Endodermal cell (in vitro differentiated cells): Measurements from ENCODE around the gene CHMP5. TPM values are rescaled to one million over a fixed set of nuclear protein-coding genes. Genes with fewer than 3 reads are reported as not detected.

Experiments
- DNase-seq: peaks from one replicate; pipeline ENCODE4 v3.0.0-alpha.2; 2017
- H3K27ac ChIP-seq: 2 replicates; pipeline ENCODE4 v1.5.1; 2013; ENCODE audit warnings: mild to moderate bottlenecking, low read depth, low read length, moderate library complexity
- H3K27me3 ChIP-seq: 2 replicates; pipeline ENCODE4 v1.6.1; 2013; ENCODE audit warnings: mild to moderate bottlenecking, low read length, moderate library complexity; ENCODE audit not compliant: insufficient read depth, control insufficient read depth, poor library complexity, severe bottlenecking
- H3K36me3 ChIP-seq: 2 replicates; pipeline ENCODE4 v1.7.0; 2013; ENCODE audit warnings: mild to moderate bottlenecking, low read length, moderate library complexity; ENCODE audit not compliant: control insufficient read depth, insufficient read depth
- H3K4me1 ChIP-seq: one replicate; pipeline ENCODE4 v1.7.0; 2013; ENCODE audit warnings: low read length; ENCODE audit not compliant: control insufficient read depth, insufficient read depth
- H3K4me3 ChIP-seq: 2 replicates; pipeline ENCODE4 v1.5.1; 2013; ENCODE audit warnings: mild to moderate bottlenecking, low read length, moderate library complexity
- H3K9ac ChIP-seq: 2 replicates; pipeline ENCODE4 v1.6.1; 2013; ENCODE audit warnings: mild to moderate bottlenecking, low read length, moderate library complexity; ENCODE audit not compliant: poor library complexity, severe bottlenecking; ENCODE audit errors: extremely low read depth
- H3K9me3 ChIP-seq: 2 replicates; pipeline ENCODE4 v1.6.1; 2013; ENCODE audit warnings: mild to moderate bottlenecking, low read length, moderate library complexity; ENCODE audit not compliant: control insufficient read depth
- H3K27ac Mint-ChIP-seq: 2 replicates; pipeline ENCODE4 v1.8.0; 2020; ENCODE audit warnings: mixed read lengths
- H3K27me3 Mint-ChIP-seq: 2 replicates; pipeline ENCODE4 v1.8.0; 2021; ENCODE audit warnings: mild to moderate bottlenecking, mixed read lengths; ENCODE audit not compliant: insufficient read depth
- H3K36me3 Mint-ChIP-seq: 2 replicates; pipeline ENCODE4 v1.8.0; 2020; ENCODE audit warnings: low read depth, mixed read lengths
- H3K4me1 Mint-ChIP-seq: 2 replicates; pipeline ENCODE4 v1.8.0; 2020; ENCODE audit warnings: mixed read lengths
- H3K4me3 Mint-ChIP-seq: 2 replicates; pipeline ENCODE4 v1.8.0; 2020; ENCODE audit warnings: mild to moderate bottlenecking, moderate library complexity, mixed read lengths
- H3K9me3 Mint-ChIP-seq: 2 replicates; pipeline ENCODE4 v1.8.0; 2020; ENCODE audit warnings: mild to moderate bottlenecking, mixed read lengths
- CTCF ChIP-seq: fragments of 200-600 bp; sonication (generic); conservative IDR thresholded peaks from 2 replicates; pipeline ENCODE4 v1.5.0; 2021; ENCODE audit warnings: antibody characterized with exemption, mild to moderate bottlenecking
- WGBS, 2 experiments: methylation state at CpG; one replicate each; pipeline versions ENCODE4 v1.1.5 to v1.1.7; 2013; ENCODE audit warnings: missing lambda C conversion rate in 2 of 2, mixed read lengths in 1 of 2; ENCODE audit not compliant: insufficient coverage in 1 of 2, insufficient read length in 1 of 2; 5-methylcytosine and 5-hydroxymethylcytosine counted together
- total RNA-seq, 2 donors: library from RNA; stranded (reverse); fragmentation: NEBNext Ultra II Directional in 1 of 2; extraction: Animal tissue kit (Norgen Biotek cat#: 25700) in 1 of 2; gene quantifications; 2 replicates in 1 of 2; 3 replicates in 1 of 2; pipeline ENCODE4 v1.2.1, GENCODE V29; 2021

Gene CHMP5
- total RNA-seq, 2 donors from 2014 or later = 62.9 to 80.2 TPM

GRCh38 chr9:33291031-33291397, 26.2 kb downstream of the CHMP5 start:
- H3K27me3 ChIP-seq = no peaks in the 10 kb centered on the region
- H3K4me1 ChIP-seq = no peaks in the 10 kb centered on the region
- 0 to 29% methylated on average over 3 to 7 of the region's 7 CpGs for WGBS, 2 experiments
- H3K9ac ChIP-seq = peak overlapping the region; percentile 99
- no peak for DNase-seq
- H3K27ac ChIP-seq = no peak overlapping the region
- peaks cover 39% of the 10 kb centered on the region for H3K36me3 ChIP-seq
- Mint-ChIP-seq H3K9me3 (no peaks in the 10 kb centered on the region), H3K4me3 (peak overlapping the region; percentile 99), H3K27ac (peak overlapping the region; percentile 99), H3K36me3 (peaks cover 17% of the 10 kb centered on the region), H3K27me3 (no peaks in the 10 kb centered on the region), H3K4me1 (peaks cover 10% of the 10 kb centered on the region)
- peak overlapping the region; percentile 85 for H3K4me3 ChIP-seq
- no peak for TF ChIP-seq CTCF
- no peaks in the 10 kb centered on the region for H3K9me3 ChIP-seq

GRCh38 chr9:33291901-33292300, 27.1 kb downstream of the CHMP5 start:
- no peak overlapping the region for H3K27ac Mint-ChIP-seq
- Histone ChIP-seq H3K4me3 (no peak overlapping the region), H3K27ac (no peak overlapping the region), H3K36me3 (peaks cover 48% of the 10 kb centered on the region), H3K27me3 (no peaks in the 10 kb centered on the region), H3K4me1 (peaks cover 5% of the 10 kb centered on the region), H3K9ac (no peak overlapping the region), H3K9me3 (no peaks in the 10 kb centered on the region)
- no peak for DNase-seq
- H3K4me3 Mint-ChIP-seq = peak overlapping the region; percentile 99
- peaks cover 17% of the 10 kb centered on the region for H3K4me1 Mint-ChIP-seq
- no peaks in the 10 kb centered on the region for H3K9me3 Mint-ChIP-seq
- H3K27me3 Mint-ChIP-seq = no peaks in the 10 kb centered on the region
- no peak for TF ChIP-seq CTCF
- H3K36me3 Mint-ChIP-seq = peaks cover 25% of the 10 kb centered on the region
- 93 to 95% methylated on average over 5 of the region's 5 CpGs for WGBS, 2 experiments

- TF ChIP-seq CTCF = no peak
- DNase-seq = no peak
- Mint-ChIP-seq H3K36me3 (peaks cover 38% of the 10 kb centered on the region), H3K9me3 (no peaks in the 10 kb centered on the region), H3K27ac (no peak overlapping the region), H3K4me3 (no peak overlapping the region), H3K27me3 (no peaks in the 10 kb centered on the region), H3K4me1 (peaks cover 22% of the 10 kb centered on the region)
- H3K27ac ChIP-seq = no peak overlapping the region
- 97 to 100% methylated on average over 1 to 2 of the region's 2 CpGs for WGBS, 2 experiments
- no peaks in the 10 kb centered on the region for H3K9me3 ChIP-seq
- no peak overlapping the region for H3K9ac ChIP-seq
- no peak overlapping the region for H3K4me3 ChIP-seq
- peaks cover 66% of the 10 kb centered on the region for H3K36me3 ChIP-seq
- H3K27me3 ChIP-seq = no peaks in the 10 kb centered on the region
- H3K4me1 ChIP-seq = peaks cover 5% of the 10 kb centered on the region
Measured at GRCh38 chr9:33293782-33294181, 28.9 kb downstream of the CHMP5 start.
